ENCODE data around the gene BAX.

The BAX gene

GRCh38 chr19:48963371-48964204 lies 8.9 kb downstream of the BAX start:
- peak; percentile 85 for DNase-seq (ENCODE audit: low spot score)

DNA sequence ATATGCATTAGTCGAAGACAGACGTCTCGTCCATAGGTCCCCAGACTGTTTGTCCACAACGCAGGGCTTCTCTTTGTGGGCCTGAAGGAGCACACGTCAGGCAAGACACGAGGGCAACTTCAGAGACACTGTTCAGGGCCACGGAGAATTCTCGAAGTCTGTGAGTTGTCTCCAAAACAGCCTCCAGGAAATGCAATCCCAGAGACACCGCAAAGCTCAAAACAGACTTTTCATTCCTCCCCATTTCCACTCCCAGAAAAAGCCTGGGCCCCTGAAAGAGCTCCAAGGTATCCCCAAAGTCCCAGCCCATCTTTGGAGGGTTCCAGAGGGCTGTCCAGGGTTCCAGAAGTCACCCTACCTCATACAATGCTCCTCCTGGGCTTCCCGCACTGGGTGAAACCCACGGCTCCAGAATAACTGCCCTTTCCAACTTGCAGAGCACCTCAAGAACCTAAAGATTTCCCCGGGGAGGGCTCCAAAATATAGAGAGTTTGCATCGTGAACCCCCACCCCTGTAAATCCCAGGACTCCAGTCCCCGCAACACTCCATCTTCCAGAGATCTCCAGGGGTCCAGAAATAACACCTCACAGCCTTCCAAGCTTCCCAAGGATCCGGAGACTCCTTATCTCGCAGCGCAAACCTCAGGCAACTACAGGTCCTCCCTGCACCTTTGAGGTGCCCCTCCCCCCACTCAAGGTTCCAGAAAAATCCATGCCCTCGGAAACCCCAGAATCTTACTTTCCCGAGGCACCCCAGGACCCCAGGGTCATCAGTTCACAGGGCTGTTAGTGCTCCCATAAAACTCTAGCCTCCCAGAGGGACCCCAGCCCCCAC lies 9.7 kb downstream of the BAX start:
- DNase-seq (ENCODE audit: low spot score) = no peak

GRCh38 chr19:48965040-48965805 lies 10.5 kb downstream of the BAX start, which contains the start of gene FTL:
Gene FTL, plus strand, starts transcription at chr19:48965309. Its CDS starts 199 bp downstream, at chr19:48965508.
- peak; percentile 97 for DNase-seq (ENCODE audit: low spot score)

- no peak for DNase-seq (ENCODE audit: low spot score)
Measured at GRCh38 chr19:48965806-48966540, 11.3 kb downstream of the BAX start.

DNA sequence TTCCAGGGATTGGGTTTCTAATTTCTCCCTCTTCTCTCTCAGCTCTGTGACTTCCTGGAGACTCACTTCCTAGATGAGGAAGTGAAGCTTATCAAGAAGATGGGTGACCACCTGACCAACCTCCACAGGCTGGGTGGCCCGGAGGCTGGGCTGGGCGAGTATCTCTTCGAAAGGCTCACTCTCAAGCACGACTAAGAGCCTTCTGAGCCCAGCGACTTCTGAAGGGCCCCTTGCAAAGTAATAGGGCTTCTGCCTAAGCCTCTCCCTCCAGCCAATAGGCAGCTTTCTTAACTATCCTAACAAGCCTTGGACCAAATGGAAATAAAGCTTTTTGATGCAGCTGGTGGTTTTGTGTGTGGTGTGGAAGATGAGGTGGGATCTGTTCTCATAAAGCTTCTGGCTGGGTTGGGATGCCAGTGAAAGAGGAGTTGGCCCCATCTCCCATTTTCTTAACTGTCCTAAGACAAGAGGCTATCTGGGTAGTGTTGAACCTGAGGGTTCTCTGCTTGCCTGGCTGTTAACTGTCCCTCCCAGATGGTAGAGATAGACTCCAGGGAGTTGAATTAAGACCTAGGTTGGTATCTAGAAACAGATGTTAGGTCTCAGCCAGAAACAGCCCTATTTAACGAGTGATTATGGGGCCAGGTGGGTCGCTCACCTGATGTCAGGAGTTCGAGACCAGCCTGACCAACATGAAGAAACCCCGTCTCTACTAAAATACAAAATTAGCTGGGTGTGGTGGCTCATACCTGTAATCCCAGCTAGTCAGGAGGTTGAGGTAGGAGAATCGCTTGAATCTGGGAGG lies 12.1 kb downstream of the BAX start:
- no peak for DNase-seq (ENCODE audit: low spot score)

DNA sequence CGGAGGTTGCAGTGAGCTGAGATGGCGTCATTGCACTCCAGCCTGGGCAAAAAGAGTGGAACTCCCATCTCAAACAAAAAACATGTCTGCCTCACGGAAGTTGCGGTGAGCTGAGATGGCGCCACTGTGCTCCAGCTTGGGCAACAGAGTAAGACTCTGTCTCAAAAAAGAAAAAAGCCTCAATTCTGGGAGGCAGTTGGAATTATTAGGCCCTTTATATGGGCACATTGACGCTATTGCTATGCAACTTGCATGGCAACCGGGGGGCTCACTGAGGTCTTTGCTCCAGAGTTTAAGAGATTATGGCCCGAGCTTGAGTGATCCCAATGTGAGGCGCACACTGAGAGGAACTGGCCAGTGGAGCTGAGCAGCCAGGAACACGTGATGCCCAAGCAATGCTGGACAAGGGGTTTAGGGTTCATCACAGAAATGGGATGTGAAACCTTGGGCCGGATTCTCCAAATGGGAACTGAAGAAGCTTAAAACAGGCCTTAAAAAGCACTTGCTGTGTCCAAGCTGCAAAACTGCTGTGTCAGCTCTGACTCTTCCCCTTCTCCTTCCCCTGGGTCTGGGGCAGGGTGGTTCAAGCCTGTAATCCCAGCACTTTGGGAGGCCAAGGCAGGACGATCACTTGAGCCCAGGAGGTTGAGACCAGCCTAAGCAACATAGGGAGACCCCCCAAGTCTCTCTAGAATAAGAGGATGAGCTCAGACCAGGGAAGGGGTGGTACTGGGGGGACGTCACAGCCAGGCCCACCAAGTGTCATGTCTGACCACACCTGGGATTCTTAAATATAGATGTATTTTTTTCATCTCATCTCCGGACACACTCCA lies 12.9 kb downstream of the BAX start:
- DNase-seq (ENCODE audit: low spot score) = no peak

- no peak for DNase-seq (ENCODE audit: low spot score)
Measured at GRCh38 chr19:48968179-48968661, 13.5 kb downstream of the BAX start.

DNA sequence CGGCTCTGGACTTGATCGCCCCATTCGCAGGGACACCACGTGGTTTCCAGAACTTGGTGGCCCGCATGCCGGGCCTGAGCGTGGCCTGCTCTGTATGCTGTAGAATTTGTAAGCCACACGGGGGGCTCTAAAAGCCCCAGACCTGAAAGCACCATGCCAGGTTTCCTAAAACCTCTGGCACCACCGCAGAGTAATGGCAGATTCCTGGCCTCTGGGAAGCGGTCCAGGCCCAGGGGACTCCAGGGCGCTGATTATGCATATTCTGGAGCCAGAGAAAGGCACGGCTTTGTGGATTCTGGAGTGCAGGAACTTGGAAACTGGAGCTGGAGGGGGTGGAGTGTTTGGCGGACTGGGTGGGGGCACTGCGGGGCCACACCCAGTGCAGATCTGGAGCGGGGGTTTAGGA lies 14.1 kb downstream of the BAX start:
- no peak for DNase-seq (ENCODE audit: low spot score)

GRCh38 chr19:48969276-48970138 lies 14.8 kb downstream of the BAX start:
- no peak for DNase-seq (ENCODE audit: low spot score)

GRCh38 chr19:48970139-48970766 lies 15.6 kb downstream of the BAX start:
- no peak for DNase-seq (ENCODE audit: low spot score)

DNA sequence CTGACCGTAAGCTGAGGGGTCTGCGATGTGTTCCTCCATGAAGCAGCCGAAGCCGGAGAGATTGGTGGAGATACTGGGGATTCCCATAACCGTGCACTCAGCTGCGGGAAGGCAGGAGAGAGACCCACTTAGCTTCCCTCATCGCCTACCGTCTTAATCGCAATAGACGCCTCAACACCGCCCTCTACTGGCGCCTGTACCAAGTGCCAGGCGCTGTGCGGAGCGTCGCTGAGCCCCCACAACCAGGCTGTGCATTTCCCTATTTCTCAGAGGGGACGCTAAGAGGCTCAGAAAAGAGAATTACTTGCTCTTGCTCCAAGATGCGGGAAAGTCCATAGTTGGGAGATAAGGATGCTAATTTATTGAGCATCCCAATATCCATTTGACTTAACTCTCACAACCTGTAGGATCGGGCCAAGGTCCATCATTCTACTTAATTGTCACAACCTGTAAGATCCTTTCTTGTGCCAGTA lies 16.3 kb downstream of the BAX start:
- peak; percentile 76 for DNase-seq (ENCODE audit: low spot score)

- no peak for DNase-seq (ENCODE audit: low spot score)
Measured at GRCh38 chr19:48975947-48976847, 21.5 kb downstream of the BAX start.

- no peak for DNase-seq (ENCODE audit: low spot score)
Measured at GRCh38 chr19:48977061-48977460, 22.4 kb downstream of the BAX start.

- no peak for DNase-seq (ENCODE audit: low spot score)
Measured at GRCh38 chr19:48982280-48982679, 27.6 kb downstream of the BAX start.

DNA sequence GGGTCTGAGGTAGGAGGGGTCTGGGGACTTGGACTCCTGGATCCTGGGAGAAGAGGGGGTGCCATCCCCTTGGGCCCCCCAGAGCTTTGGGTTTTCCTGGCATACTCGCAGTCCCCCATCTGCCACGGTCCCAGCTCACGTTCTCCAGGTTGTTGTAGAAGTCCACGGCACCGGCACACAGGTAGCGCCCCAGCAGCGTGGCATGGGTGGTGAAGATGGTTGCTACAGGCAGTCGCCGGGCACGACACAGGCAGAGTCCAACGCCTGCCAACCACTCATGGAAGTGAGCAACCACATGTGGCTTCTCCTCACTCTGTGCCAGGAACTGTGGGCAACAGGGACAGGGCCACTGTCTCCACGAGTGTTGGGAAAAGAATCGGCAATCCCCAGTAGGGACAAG lies 31.0 kb downstream of the BAX start:
- no peak for DNase-seq (ENCODE audit: low spot score)

GRCh38 chr19:48986211-48986610 lies 31.5 kb downstream of the BAX start:
- no peak for DNase-seq (ENCODE audit: low spot score)

DNA sequence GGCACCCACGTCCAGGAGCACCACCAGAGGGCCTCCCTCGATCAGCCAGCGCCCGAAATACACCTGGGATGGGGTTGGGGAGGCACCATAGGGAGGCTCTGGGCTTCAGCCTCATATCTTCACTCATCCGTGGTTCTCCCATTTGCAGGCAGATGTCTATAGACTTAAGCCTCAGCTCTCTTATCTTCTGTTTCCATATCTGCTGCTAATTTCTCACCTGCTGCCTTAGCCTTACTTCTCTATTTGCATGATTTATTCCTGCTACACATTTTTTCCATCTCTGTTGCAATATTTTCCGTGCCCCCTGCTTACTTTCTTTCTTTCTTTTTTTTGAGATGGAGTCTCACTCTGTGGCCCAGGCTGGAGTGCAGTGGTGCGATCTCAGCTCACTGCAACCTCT lies 32.6 kb downstream of the BAX start:
- no peak for DNase-seq (ENCODE audit: low spot score)
